Mucosa of rectum (tissue), 2 donors: ENCODE data around the gene TMEM108.

Source experiments
- H3K27ac ChIP-seq, 2 donors: one replicate each; pipeline ENCODE4 v1.7.0; 2013; ENCODE audit warnings: inconsistent platforms in 2 of 2, low read depth in 2 of 2, low read length in 2 of 2
- H3K27me3 ChIP-seq, 2 donors: one replicate each; pipeline ENCODE4 v1.7.0; 2013; ENCODE audit warnings: low read length in 2 of 2; ENCODE audit not compliant: control insufficient read depth in 2 of 2, insufficient read depth in 2 of 2
- H3K36me3 ChIP-seq, 2 donors: one replicate each; pipeline ENCODE4 v1.7.0; 2013; ENCODE audit warnings: low read length in 2 of 2; ENCODE audit not compliant: control insufficient read depth in 2 of 2, insufficient read depth in 2 of 2
- H3K4me1 ChIP-seq, 2 donors: one replicate each; pipeline ENCODE4 v1.7.0; 2013; ENCODE audit warnings: low read length in 2 of 2, mild to moderate bottlenecking in 1 of 2; ENCODE audit not compliant: control insufficient read depth in 2 of 2, insufficient read depth in 2 of 2
- H3K4me3 ChIP-seq, 2 donors: one replicate each; pipeline ENCODE4 v1.7.0; 2013; ENCODE audit warnings: low read length in 2 of 2
- H3K9ac ChIP-seq, 2 donors: one replicate each; pipeline ENCODE4 v1.7.0; 2013; ENCODE audit warnings: low read length in 2 of 2, low read depth in 1 of 2, mild to moderate bottlenecking in 1 of 2
- H3K9me3 ChIP-seq, 2 donors: one replicate each; pipeline ENCODE4 v1.7.0; 2013; ENCODE audit warnings: low read length in 2 of 2; ENCODE audit not compliant: control insufficient read depth in 2 of 2
- donor health status: healthy.
- donor health status: Normal muscosa, but diverticular disease.

TMEM108 gene

GRCh38 chr3:133127381-133127780 is 89.2 kb downstream of the TMEM108 start:
- Histone ChIP-seq H3K9ac (no peak overlapping the region), H3K9me3 (no peaks in the 10 kb centered on the region), H3K4me3 (no peak overlapping the region), H3K27ac (no peak overlapping the region), H3K4me1 (no peaks in the 10 kb centered on the region), H3K27me3 (no peaks in the 10 kb centered on the region), H3K36me3 (no peaks in the 10 kb centered on the region)

- Histone ChIP-seq H3K9me3 (no peaks in the 10 kb centered on the region), H3K4me3 (no peak overlapping the region), H3K27me3 (no peaks in the 10 kb centered on the region), H3K36me3 (no peaks in the 10 kb centered on the region), H3K9ac (no peak overlapping the region), H3K27ac (no peak overlapping the region), H3K4me1 (no peaks in the 10 kb centered on the region)
These were observed 92.0 kb downstream of the TMEM108 start for GRCh38 chr3:133130168-133130567.

- Histone ChIP-seq H3K9ac (no peak overlapping the region), H3K27ac (no peak overlapping the region), H3K9me3 (no peaks in the 10 kb centered on the region), H3K4me3 (no peak overlapping the region), H3K27me3 (no peaks in the 10 kb centered on the region), H3K36me3 (no peaks in the 10 kb centered on the region), H3K4me1 (no peaks in the 10 kb centered on the region)
These were observed 97.1 kb downstream of the TMEM108 start for GRCh38 chr3:133135306-133135705.

- no peaks in the 10 kb centered on the region for H3K9me3 ChIP-seq
- H3K36me3 ChIP-seq, result no peaks in the 10 kb centered on the region
- H3K27me3 ChIP-seq, result no peaks in the 10 kb centered on the region
- H3K9ac ChIP-seq, result no peak overlapping the region
- H3K4me1 ChIP-seq, result no peaks in the 10 kb centered on the region
- no peak overlapping the region for H3K4me3 ChIP-seq
- H3K27ac ChIP-seq, result no peak overlapping the region
These were observed 98.2 kb downstream of the TMEM108 start for GRCh38 chr3:133136114-133137041.

GRCh38 chr3:133137042-133137996 is 99.1 kb downstream of the TMEM108 start:
- Histone ChIP-seq H3K9ac (no peak overlapping the region), H3K27me3 (no peaks in the 10 kb centered on the region), H3K4me1 (no peaks in the 10 kb centered on the region), H3K27ac (no peak overlapping the region), H3K4me3 (no peak overlapping the region), H3K9me3 (no peaks in the 10 kb centered on the region), H3K36me3 (no peaks in the 10 kb centered on the region)

GRCh38 chr3:133138017-133138416 is 99.8 kb downstream of the TMEM108 start:
- no peaks in the 10 kb centered on the region for H3K9me3 ChIP-seq
- no peak overlapping the region for H3K9ac ChIP-seq
- H3K36me3 ChIP-seq, result no peaks in the 10 kb centered on the region
- no peak overlapping the region for H3K4me3 ChIP-seq
- no peak overlapping the region for H3K27ac ChIP-seq
- no peaks in the 10 kb centered on the region for H3K4me1 ChIP-seq
- H3K27me3 ChIP-seq, result no peaks in the 10 kb centered on the region

GRCh38 chr3:133152056-133152455 is 113.9 kb downstream of the TMEM108 start:
- H3K4me1 ChIP-seq, result no peaks in the 10 kb centered on the region
- no peak overlapping the region for H3K9ac ChIP-seq
- no peaks in the 10 kb centered on the region for H3K27me3 ChIP-seq
- no peaks in the 10 kb centered on the region for H3K36me3 ChIP-seq
- H3K4me3 ChIP-seq, result no peak overlapping the region
- H3K9me3 ChIP-seq, result peaks cover 0 to 2% of the 10 kb centered on the region in 2 donors
- H3K27ac ChIP-seq, result no peak overlapping the region

GRCh38 chr3:133152681-133153220 is 114.6 kb downstream of the TMEM108 start:
- Histone ChIP-seq H3K36me3 (no peaks in the 10 kb centered on the region), H3K9me3 (peaks cover 0 to 2% of the 10 kb centered on the region in 2 donors), H3K27me3 (no peaks in the 10 kb centered on the region), H3K27ac (no peak overlapping the region), H3K4me3 (no peak overlapping the region), H3K9ac (no peak overlapping the region), H3K4me1 (no peaks in the 10 kb centered on the region)

GRCh38 chr3:133153382-133153781 is 115.2 kb downstream of the TMEM108 start:
- no peak overlapping the region for H3K4me3 ChIP-seq
- H3K27me3 ChIP-seq, result no peaks in the 10 kb centered on the region
- no peaks in the 10 kb centered on the region for H3K36me3 ChIP-seq
- no peak overlapping the region for H3K9ac ChIP-seq
- no peaks in the 10 kb centered on the region for H3K4me1 ChIP-seq
- peaks cover 0 to 2% of the 10 kb centered on the region in 2 donors for H3K9me3 ChIP-seq
- H3K27ac ChIP-seq, result no peak overlapping the region

GRCh38 chr3:133157716-133158115 is 119.5 kb downstream of the TMEM108 start:
- Histone ChIP-seq H3K9ac (no peak overlapping the region), H3K4me1 (no peaks in the 10 kb centered on the region)

More at GRCh38 chr3:133157716-133158115, 119.5 kb downstream of the TMEM108 start:
- H3K27ac ChIP-seq, result no peak overlapping the region
- H3K36me3 ChIP-seq, result no peaks in the 10 kb centered on the region
- no peak overlapping the region for H3K4me3 ChIP-seq
- H3K27me3 ChIP-seq, result no peaks in the 10 kb centered on the region
- H3K9me3 ChIP-seq, result peaks cover 0 to 2% of the 10 kb centered on the region in 2 donors
